Parathyroid adenoma (tissue), 2 donors: ENCODE measurements around the gene MORN4.

Source experiments
- H2AFZ ChIP-seq: fragments of 300-600 bp; sonication (generic); one replicate; pipeline ENCODE4 v1.7.0; 2017; ENCODE audit warnings: antibody characterized with exemption, mild to moderate bottlenecking
- H3K27ac ChIP-seq: fragments of 300-600 bp; sonication (generic); one replicate; pipeline ENCODE4 v1.7.0; 2017
- H3K27me3 ChIP-seq: fragments of 300-600 bp; sonication (generic); one replicate; pipeline ENCODE4 v1.7.0; 2017; ENCODE audit warnings: low read length; ENCODE audit not compliant: control insufficient read depth, insufficient read depth
- H3K36me3 ChIP-seq: fragments of 300-600 bp; sonication (generic); one replicate; pipeline ENCODE4 v1.7.0; 2017; ENCODE audit warnings: low read length; ENCODE audit not compliant: control insufficient read depth, insufficient read depth
- H3K4me1 ChIP-seq: fragments of 300-600 bp; sonication (generic); one replicate; pipeline ENCODE4 v1.7.0; 2017; ENCODE audit warnings: control low read depth
- H3K4me2 ChIP-seq: fragments of 300-600 bp; sonication (generic); one replicate; pipeline ENCODE4 v1.7.0; 2017; ENCODE audit warnings: low read length
- H3K4me3 ChIP-seq: fragments of 300-600 bp; sonication (generic); one replicate; pipeline ENCODE4 v1.7.0; 2017; ENCODE audit warnings: low read depth, low read length
- H3K79me2 ChIP-seq: fragments of 300-600 bp; sonication (generic); one replicate; pipeline ENCODE4 v1.7.0; 2017; ENCODE audit warnings: control low read depth
- H3K9ac ChIP-seq: fragments of 300-600 bp; sonication (generic); one replicate; pipeline ENCODE4 v1.7.0; 2017; ENCODE audit warnings: mild to moderate bottlenecking
- H3K9me3 ChIP-seq: fragments of 300-600 bp; sonication (generic); one replicate; pipeline ENCODE4 v1.7.0; 2017; ENCODE audit warnings: low read length; ENCODE audit not compliant: control insufficient read depth
- CTCF ChIP-seq: fragments of 300-600 bp; sonication (generic); IDR thresholded peaks from one replicate; pipeline ENCODE4 v1.7.0; 2017; ENCODE audit warnings: antibody characterized with exemption, mild to moderate bottlenecking
- donor health status: primary hyperparathyroidism.

Gene MORN4

DNA sequence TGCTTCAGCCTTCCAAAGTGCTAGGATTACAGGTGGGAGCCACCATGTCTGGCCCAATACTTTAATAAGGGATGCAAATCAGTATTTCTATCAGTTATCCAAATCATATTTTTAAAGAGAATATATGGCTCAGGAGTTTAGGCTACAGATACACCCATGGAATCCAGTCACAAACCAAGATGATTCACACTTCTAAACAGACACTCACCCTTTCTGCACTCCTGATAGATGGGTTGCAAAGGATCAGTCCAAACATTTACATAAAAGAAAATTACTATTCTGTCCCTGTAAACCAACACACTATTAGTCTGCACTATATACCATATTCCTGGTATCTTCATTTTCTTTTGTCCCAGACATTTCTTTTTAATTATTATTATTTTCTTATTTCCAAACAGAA is 2.2 kb downstream of the MORN4 start:
- H3K27ac ChIP-seq, result no peak overlapping the region
- TF ChIP-seq CTCF, result no peak
- no peak overlapping the region for H3K4me3 ChIP-seq
- no peaks in the 10 kb centered on the region for H3K36me3 ChIP-seq
- no peaks in the 10 kb centered on the region for H3K9me3 ChIP-seq
- no peaks in the 10 kb centered on the region for H3K27me3 ChIP-seq
- peaks cover 11% of the 10 kb centered on the region for H3K79me2 ChIP-seq
- no peak overlapping the region for H3K4me2 ChIP-seq
- H2AFZ ChIP-seq, result no peak overlapping the region
- peaks cover 13% of the 10 kb centered on the region for H3K4me1 ChIP-seq
- no peak overlapping the region for H3K9ac ChIP-seq

DNA sequence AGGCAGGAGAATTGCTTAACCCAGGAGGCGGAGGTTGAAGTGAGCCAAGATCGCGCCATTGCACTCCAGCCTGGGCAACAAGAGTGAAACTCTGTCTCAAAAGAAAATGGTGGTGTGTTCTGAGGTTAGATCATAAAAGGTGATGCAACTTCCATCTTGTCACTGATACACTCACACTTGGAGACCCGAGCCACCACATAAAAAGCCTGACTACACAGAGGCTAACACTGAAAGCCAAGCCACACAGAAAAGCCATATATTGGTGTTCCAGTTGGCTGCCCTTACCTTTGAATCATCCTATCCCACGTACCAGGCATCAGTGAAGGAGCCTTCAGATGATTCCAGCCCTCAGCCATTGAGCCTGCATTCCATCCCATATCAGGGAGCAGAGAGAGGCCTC is 4.0 kb downstream of the MORN4 start:
- no peak for TF ChIP-seq CTCF
- Histone ChIP-seq H3K27ac (no peak overlapping the region), H3K4me2 (no peak overlapping the region), H3K9me3 (no peaks in the 10 kb centered on the region), H2AFZ (no peak overlapping the region), H3K79me2 (peaks cover 16% of the 10 kb centered on the region), H3K36me3 (no peaks in the 10 kb centered on the region), H3K9ac (no peak overlapping the region), H3K4me3 (no peak overlapping the region), H3K4me1 (peaks cover 13% of the 10 kb centered on the region), H3K27me3 (no peaks in the 10 kb centered on the region)

DNA sequence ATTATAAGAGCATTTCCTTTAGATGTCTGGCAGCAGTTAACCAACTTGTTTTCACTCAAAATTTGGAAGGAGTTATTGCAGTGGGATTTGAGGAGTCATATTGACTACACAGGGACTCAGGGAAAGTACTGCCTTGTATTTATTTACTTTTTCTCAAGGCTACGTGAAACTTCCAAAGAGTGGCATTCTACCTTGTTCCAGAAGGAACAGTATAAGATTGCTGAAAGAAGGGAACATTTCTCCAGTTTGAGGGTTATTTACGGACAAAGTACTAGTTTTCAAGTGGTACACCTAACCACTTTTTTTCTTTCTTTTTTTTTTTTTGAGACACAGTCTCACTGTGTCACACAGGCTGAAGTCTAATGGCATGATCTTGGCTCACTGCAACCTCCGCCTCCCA is 5.1 kb downstream of the MORN4 start:
- H3K9me3 ChIP-seq, result no peaks in the 10 kb centered on the region
- H3K4me3 ChIP-seq, result no peak overlapping the region
- H3K36me3 ChIP-seq, result no peaks in the 10 kb centered on the region
- TF ChIP-seq CTCF, result no peak
- H3K27ac ChIP-seq, result peak overlapping the region; percentile 34
- peaks cover 9% of the 10 kb centered on the region for H3K4me1 ChIP-seq
- H3K79me2 ChIP-seq, result peaks cover 17% of the 10 kb centered on the region
- no peak overlapping the region for H3K4me2 ChIP-seq
- no peak overlapping the region for H3K9ac ChIP-seq
- H2AFZ ChIP-seq, result no peak overlapping the region
- no peaks in the 10 kb centered on the region for H3K27me3 ChIP-seq

DNA sequence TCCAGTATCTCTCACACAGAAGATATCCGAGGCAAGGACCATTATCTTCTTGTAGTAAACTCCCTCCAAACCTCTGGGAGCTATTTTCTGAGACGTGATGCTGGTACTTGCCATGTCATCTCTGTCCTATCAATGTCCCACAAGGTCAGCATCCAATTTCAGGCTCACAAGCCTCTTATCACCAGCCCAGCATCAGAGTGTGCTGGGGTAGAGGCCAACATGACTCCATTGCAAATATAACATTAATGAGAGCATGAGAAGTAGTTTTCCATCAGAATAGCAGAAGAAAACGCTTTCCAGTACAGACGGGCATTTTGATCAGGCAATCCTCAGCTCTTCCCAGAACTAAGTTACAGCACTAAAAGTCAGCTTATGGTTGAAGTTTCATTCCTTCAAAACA is 5.6 kb downstream of the MORN4 start:
- Histone ChIP-seq H3K36me3 (no peaks in the 10 kb centered on the region), H3K4me1 (peaks cover 9% of the 10 kb centered on the region), H3K79me2 (peaks cover 19% of the 10 kb centered on the region), H3K4me3 (no peak overlapping the region), H3K27ac (peak overlapping the region; percentile 34), H3K9ac (no peak overlapping the region), H3K9me3 (no peaks in the 10 kb centered on the region), H3K27me3 (no peaks in the 10 kb centered on the region), H2AFZ (no peak overlapping the region), H3K4me2 (no peak overlapping the region)
- no peak for TF ChIP-seq CTCF

GRCh38 chr10:97623277-97623676 is 10.0 kb downstream of the MORN4 start:
- no peaks in the 10 kb centered on the region for H3K9me3 ChIP-seq
- H2AFZ ChIP-seq, result no peak overlapping the region
- H3K4me3 ChIP-seq, result no peak overlapping the region
- H3K9ac ChIP-seq, result no peak overlapping the region
- H3K36me3 ChIP-seq, result no peaks in the 10 kb centered on the region
- no peak for TF ChIP-seq CTCF
- peaks cover 32% of the 10 kb centered on the region for H3K4me1 ChIP-seq
- H3K4me2 ChIP-seq, result no peak overlapping the region
- no peaks in the 10 kb centered on the region for H3K27me3 ChIP-seq
- peaks cover 23% of the 10 kb centered on the region for H3K79me2 ChIP-seq
- no peak overlapping the region for H3K27ac ChIP-seq
